GM12891 (cell line): ENCODE measurements around the gene IFIT3.

Experiments used
- POLR2A ChIP-seq: IDR thresholded peaks from 2 replicates; pipeline ENCODE4 v1.6.1; 2011; ENCODE audit warnings: low read depth, low read length, control low read depth
- POLR2AphosphoS5 ChIP-seq: IDR thresholded peaks from 2 replicates; pipeline ENCODE4 v1.6.1; 2011; ENCODE audit warnings: low read depth, low read length, control low read depth
- SPI1 ChIP-seq: IDR thresholded peaks from 2 replicates; pipeline ENCODE4 v1.6.1; 2011; ENCODE audit warnings: low read depth, low read length, control low read depth
- TAF1 ChIP-seq: IDR thresholded peaks from 2 replicates; pipeline ENCODE4 v1.6.1; 2011; ENCODE audit warnings: low read depth, low read length, control low read depth

GRCh38 chr10:89384474-89385340 lies 56.9 kb downstream of the IFIT3 start:
- TF ChIP-seq TAF1, result no peak
- TF ChIP-seq POLR2AphosphoS5, result no peak
- TF ChIP-seq POLR2A, result no peak
- no peak for TF ChIP-seq SPI1
